GM12875 (cell line): ENCODE data around the gene ZCWPW2.

Experiments
- H3K4me3 ChIP-seq: one replicate; pipeline ENCODE4 v1.5.1; 2011; ENCODE audit warnings: low read depth, low read length, control low read depth
- TF ChIP-seq, protein P1 (sequence below): IDR thresholded peaks from 2 replicates; pipeline ENCODE4 v1.5.1; 2011; ENCODE audit warnings: low read depth, mild to moderate bottlenecking, control low read depth, inconsistent platforms, low read length, moderate library complexity, borderline replicate concordance; ENCODE audit not compliant: insufficient read depth

The ZCWPW2 gene

DNA sequence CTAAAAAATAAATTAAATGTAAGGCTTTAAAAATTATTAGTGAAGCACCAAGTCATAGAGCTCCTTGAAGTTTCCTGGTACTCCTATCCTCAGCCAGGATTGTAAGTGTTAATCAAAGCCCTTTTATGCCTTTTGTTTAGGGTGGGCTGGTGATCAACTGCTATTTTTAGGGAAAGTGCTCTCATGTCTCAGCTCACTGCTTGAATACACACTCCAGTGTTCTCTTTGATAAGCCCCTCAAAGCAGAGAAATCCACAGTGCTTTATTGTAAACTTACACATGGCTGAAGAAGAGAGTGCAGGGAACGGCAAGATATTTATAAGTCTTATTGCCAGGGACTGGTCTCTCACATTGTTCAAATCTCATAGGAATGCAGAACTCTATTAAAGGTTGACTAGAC lies 156.5 kb downstream of the ZCWPW2 start:
- TF ChIP-seq, protein P1, sequence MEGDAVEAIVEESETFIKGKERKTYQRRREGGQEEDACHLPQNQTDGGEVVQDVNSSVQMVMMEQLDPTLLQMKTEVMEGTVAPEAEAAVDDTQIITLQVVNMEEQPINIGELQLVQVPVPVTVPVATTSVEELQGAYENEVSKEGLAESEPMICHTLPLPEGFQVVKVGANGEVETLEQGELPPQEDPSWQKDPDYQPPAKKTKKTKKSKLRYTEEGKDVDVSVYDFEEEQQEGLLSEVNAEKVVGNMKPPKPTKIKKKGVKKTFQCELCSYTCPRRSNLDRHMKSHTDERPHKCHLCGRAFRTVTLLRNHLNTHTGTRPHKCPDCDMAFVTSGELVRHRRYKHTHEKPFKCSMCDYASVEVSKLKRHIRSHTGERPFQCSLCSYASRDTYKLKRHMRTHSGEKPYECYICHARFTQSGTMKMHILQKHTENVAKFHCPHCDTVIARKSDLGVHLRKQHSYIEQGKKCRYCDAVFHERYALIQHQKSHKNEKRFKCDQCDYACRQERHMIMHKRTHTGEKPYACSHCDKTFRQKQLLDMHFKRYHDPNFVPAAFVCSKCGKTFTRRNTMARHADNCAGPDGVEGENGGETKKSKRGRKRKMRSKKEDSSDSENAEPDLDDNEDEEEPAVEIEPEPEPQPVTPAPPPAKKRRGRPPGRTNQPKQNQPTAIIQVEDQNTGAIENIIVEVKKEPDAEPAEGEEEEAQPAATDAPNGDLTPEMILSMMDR, result no peak
- H3K4me3 ChIP-seq, result no peak overlapping the region

DNA sequence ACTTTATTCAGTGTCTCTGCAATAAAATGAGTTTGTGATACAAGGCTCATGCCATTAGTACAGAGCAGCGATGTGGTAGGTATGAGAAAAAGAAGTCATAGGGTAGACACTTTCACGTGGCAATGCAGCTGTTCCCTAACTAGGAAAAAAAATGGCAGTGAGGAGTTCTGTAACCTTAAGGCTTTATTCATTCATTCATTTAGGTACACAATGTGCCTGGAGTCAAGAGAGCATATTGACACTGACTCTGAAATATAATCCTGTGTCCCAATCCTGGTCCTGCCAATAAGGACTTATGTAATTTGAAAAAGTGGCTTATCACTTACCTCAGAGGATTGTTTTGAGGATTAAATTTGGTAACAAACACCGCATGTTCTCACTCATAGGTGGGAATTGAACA lies 173.1 kb downstream of the ZCWPW2 start:
- TF ChIP-seq, protein P1, result no peak
- H3K4me3 ChIP-seq, result no peak overlapping the region

DNA sequence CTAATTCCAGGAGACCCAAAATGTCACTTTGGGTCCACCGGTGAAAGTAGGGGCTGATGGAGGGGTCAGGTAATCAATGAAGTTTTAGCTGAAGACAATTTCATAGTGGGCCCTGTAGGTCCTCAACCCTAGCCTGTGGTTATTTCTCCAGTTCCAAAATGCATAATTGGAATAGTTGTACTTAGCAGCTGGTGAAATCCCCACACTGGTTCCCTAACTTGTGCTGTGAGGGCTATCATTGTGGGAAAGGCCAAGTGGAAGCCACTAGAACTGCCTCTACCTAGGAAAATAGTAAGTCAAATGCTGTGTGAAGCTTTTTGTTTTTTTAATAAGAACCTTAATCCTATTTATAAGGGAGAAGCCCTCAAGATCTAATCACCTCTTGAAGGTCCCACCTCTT lies 193.8 kb downstream of the ZCWPW2 start:
- no peak overlapping the region for H3K4me3 ChIP-seq
- TF ChIP-seq, protein P1, result no peak

DNA sequence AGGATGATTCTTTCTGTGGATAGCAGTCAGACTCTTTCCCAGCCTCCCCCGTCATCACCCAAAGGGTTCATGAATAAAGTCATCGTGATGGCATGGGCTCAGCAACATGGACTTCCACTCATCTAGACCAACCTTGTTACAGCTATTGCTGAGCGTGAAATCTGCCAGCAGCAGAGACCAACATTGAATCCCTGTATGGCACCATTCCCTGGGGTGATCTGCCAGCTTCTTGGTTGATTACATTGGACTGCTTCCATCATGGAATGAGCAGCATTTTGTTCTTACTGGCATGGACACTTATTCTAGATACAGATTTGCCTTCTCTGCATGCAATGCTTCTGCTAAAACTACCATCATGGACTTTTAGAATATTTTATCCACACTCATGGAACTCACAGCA lies 195.7 kb downstream of the ZCWPW2 start:
- TF ChIP-seq, protein P1, result no peak

DNA sequence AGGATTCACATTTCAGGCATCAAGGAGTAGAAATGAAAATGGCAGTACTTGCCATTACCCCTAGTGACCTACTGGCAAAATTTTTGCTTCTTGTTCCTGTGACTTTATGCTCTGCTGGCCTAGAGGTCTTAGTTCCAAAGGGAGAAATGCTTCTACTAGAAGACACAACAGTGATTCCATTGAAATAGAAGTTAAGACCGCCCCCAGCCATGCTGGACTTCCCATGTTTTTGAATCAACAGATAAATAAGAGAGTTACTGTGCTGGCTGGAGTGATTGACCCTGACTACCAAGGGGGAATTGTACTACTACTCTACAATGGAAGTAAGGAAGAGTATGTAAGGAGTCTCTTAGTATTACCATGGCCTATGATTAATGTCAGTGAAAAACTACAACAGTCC lies 196.3 kb downstream of the ZCWPW2 start:
- TF ChIP-seq, protein P1, result no peak
- no peak overlapping the region for H3K4me3 ChIP-seq

More for the DNA sequence above, 195.7 kb downstream of the ZCWPW2 start:
- H3K4me3 ChIP-seq, result no peak overlapping the region

DNA sequence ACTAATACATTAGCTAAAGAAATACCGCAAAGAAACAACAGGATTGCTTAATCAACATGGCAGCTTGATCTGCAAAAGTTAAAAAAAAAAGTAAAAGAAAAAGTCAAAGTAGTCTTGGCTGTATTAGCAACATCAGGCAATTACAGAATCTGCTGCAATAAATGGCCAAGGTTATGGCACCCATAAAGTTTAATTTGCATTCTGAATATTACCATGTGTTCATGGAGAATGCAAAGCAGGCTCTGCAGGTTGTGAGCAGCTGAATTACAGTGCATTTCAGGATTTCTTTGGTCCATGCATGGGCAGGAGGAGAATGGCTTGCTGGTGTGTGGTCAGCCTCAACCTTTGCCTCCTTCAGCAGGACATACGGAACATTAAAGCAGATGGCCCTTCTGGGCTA lies 199.2 kb downstream of the ZCWPW2 start:
- TF ChIP-seq, protein P1, result no peak
- no peak overlapping the region for H3K4me3 ChIP-seq

DNA sequence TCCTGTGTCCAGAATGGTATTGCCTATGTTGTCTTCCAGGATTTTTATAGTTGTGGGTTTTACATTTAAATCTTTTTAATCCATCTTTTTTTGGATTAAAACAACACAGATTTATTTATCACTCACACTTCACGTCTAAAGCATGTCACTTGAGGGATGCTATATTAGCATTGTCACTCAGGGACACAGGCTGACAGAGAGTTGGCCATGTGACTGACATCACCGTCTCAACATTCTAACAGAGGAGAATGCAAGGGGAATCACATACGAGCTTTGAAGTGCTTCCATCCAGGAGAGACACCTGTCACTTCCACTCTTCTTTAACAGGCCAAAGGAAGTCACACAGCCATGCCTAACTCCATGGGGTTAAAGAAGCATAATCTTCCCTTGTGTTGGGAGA lies 204.7 kb downstream of the ZCWPW2 start:
- H3K4me3 ChIP-seq, result no peak overlapping the region
- TF ChIP-seq, protein P1, result no peak
